Breast epithelium (tissue), 3 donors: ENCODE measurements around the gene SCYGR8.

Experiments
- CTCF ChIP-seq, 3 donors: fragments of 450-650 bp; IDR thresholded peaks; one replicate each; pipeline ENCODE4 v1.5.1; 2016 to 2017; ENCODE audit warnings: antibody characterized with exemption in 3 of 3, mild to moderate bottlenecking in 3 of 3, moderate library complexity in 3 of 3
- POLR2A ChIP-seq: fragments of 450-650 bp; IDR thresholded peaks from one replicate; pipeline ENCODE4 v1.6.1; 2016; ENCODE audit warnings: antibody characterized with exemption, mild to moderate bottlenecking, moderate library complexity

- TF ChIP-seq CTCF (IDR thresholded peaks at IDR 0.05) (no peak), POLR2A (no peak)
Measured at GRCh38 chr2:227780981-227781615, 35.4 kb downstream of the SCYGR8 start.
